ENCODE results near the gene TMTC1. TPM values are rescaled to one million over a fixed set of nuclear protein-coding genes. Genes with fewer than 3 reads are reported as not detected.
A peak's percentile ranks its signal among the peaks of the same experiment; 100 is the strongest.

TMTC1 gene
- total and polyA plus RNA-seq, 2 donors (not counting 1 experiment from before 2014, with no cell fraction given), result 62.2 to 222 TPM

DNA sequence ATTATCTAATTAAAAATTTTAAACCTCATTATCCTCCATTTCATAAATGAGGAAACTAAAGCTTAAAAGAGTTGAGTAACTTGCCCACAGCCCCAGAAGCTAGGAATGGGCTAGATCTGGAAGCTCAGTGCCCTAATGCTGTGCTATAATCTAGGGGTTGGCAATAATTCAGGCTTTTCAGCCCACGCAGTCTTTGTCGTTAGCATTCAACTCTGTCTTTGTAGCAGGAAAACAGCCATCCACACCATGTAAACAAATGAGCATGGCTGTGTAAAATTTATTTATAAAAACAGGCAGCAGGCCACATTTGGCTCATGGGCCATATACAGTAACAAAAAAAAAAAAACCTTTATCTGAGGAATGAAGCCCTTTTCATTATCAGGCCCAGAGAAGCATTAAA is 193.9 kb downstream of the TMTC1 start:
- no peak for TF ChIP-seq CTCF (conservative IDR thresholded peaks at IDR 0.05 in 1 of 2, IDR thresholded peaks at IDR 0.05 in 1 of 2; ENCODE audit: low read depth in 1 of 2, low read length in 2 of 2)
- no peak for TF ChIP-seq EZH2 (IDR thresholded peaks at IDR 0.05; ENCODE audit: low read length, missing control alignments)
- no peak overlapping the region for H3K4me3 ChIP-seq (replicated peaks in 1 of 4; ENCODE audit: control extremely low read depth in 1 of 4, insufficient read depth in 1 of 4, low read depth in 3 of 4, low read length in 4 of 4)
- H4K20me1 ChIP-seq (ENCODE audit: control insufficient read depth, extremely low read depth, insufficient read depth, low read length), result no peaks in the 10 kb centered on the region
- H3K9me3 ChIP-seq (ENCODE audit: control insufficient read depth, insufficient read depth, low read depth, low read length), result no peaks in the 10 kb centered on the region
- H2AFZ ChIP-seq (ENCODE audit: low read length), result no peak overlapping the region
- DNase-seq (ENCODE audit: low read depth in 2 of 2), result peak; percentile 43 to 56
- no peak overlapping the region for H3K27ac ChIP-seq (ENCODE audit: insufficient read depth, low read length)
- no peaks in the 10 kb centered on the region for H3K36me3 ChIP-seq (ENCODE audit: control insufficient read depth, insufficient read depth, low read length)
- H3K79me2 ChIP-seq (ENCODE audit: control insufficient read depth, insufficient read depth, low read length), result no peaks in the 10 kb centered on the region
- no peak overlapping the region for H3K9ac ChIP-seq (ENCODE audit: insufficient read depth, low read length)
- no peak overlapping the region for H3K4me2 ChIP-seq (ENCODE audit: extremely low read depth, insufficient read depth, low read length)
- H3K27me3 ChIP-seq (ENCODE audit: control insufficient read depth, insufficient read depth, low read length), result no peaks in the 10 kb centered on the region
- H3K4me1 ChIP-seq (ENCODE audit: control insufficient read depth, extremely low read depth, insufficient read depth, low read length), result no peaks in the 10 kb centered on the region

GRCh38 chr12:29589286-29589820 is 194.4 kb downstream of the TMTC1 start:
- peak; percentile 52 to 71 for DNase-seq (ENCODE audit: low read depth in 2 of 2)
- no peak overlapping the region for H3K27ac ChIP-seq (ENCODE audit: insufficient read depth, low read length)
- H2AFZ ChIP-seq (ENCODE audit: low read length), result no peak overlapping the region
- H4K20me1 ChIP-seq (ENCODE audit: control insufficient read depth, extremely low read depth, insufficient read depth, low read length), result no peaks in the 10 kb centered on the region
- no peaks in the 10 kb centered on the region for H3K4me1 ChIP-seq (ENCODE audit: control insufficient read depth, extremely low read depth, insufficient read depth, low read length)
- no peaks in the 10 kb centered on the region for H3K9me3 ChIP-seq (ENCODE audit: control insufficient read depth, insufficient read depth, low read depth, low read length)
- TF ChIP-seq CTCF (conservative IDR thresholded peaks at IDR 0.05 in 1 of 2, IDR thresholded peaks at IDR 0.05 in 1 of 2; ENCODE audit: low read depth in 1 of 2, low read length in 2 of 2) (no peak), EZH2 (IDR thresholded peaks at IDR 0.05; ENCODE audit: low read length, missing control alignments) (no peak)
- no peaks in the 10 kb centered on the region for H3K27me3 ChIP-seq (ENCODE audit: control insufficient read depth, insufficient read depth, low read length)
- no peaks in the 10 kb centered on the region for H3K79me2 ChIP-seq (ENCODE audit: control insufficient read depth, insufficient read depth, low read length)
- H3K4me2 ChIP-seq (ENCODE audit: extremely low read depth, insufficient read depth, low read length), result no peak overlapping the region
- no peaks in the 10 kb centered on the region for H3K36me3 ChIP-seq (ENCODE audit: control insufficient read depth, insufficient read depth, low read length)
- no peak overlapping the region for H3K9ac ChIP-seq (ENCODE audit: insufficient read depth, low read length)
- no peak overlapping the region for H3K4me3 ChIP-seq (replicated peaks in 1 of 4; ENCODE audit: control extremely low read depth in 1 of 4, insufficient read depth in 1 of 4, low read depth in 3 of 4, low read length in 4 of 4)

DNA sequence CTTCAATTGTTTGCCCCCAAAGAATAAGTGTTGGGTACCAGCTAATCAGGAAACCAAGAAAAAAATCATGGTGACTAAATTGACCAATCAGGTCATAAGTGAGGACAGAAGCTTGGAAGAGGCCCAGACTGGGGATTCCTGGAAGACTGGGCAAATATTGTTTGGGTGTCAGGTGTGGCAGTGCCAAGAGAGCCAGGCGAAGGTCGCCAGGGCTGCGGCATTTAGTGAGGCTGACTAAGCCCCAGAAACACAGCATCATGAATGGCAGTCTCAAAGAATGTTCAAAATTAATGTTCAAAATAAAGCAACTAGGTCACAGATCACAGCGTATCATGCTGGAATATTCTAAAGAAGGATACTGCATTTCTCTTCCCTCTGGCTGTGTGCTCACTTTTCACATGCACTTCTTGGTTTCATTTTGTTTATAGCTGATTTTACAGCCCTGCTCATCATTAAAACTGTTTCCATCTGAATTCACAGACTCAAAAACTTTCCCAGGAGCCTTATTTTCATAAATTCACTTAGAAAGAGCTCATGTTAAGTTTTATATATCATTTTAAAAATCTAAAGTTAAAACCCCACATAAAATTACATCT is 201.0 kb downstream of the TMTC1 start:
- Histone ChIP-seq H2AFZ (ENCODE audit: low read length) (no peak overlapping the region), H3K4me1 (ENCODE audit: control insufficient read depth, extremely low read depth, insufficient read depth, low read length) (peaks cover 4% of the 10 kb centered on the region), H3K9ac (ENCODE audit: insufficient read depth, low read length) (no peak overlapping the region), H3K4me2 (ENCODE audit: extremely low read depth, insufficient read depth, low read length) (peak overlapping the region; percentile 23), H3K79me2 (ENCODE audit: control insufficient read depth, insufficient read depth, low read length) (no peaks in the 10 kb centered on the region), H3K27me3 (ENCODE audit: control insufficient read depth, insufficient read depth, low read length) (no peaks in the 10 kb centered on the region), H3K36me3 (ENCODE audit: control insufficient read depth, insufficient read depth, low read length) (no peaks in the 10 kb centered on the region), H3K4me3 (replicated peaks in 1 of 4; ENCODE audit: control extremely low read depth in 1 of 4, insufficient read depth in 1 of 4, low read depth in 3 of 4, low read length in 4 of 4) (no peak overlapping the region), H3K9me3 (ENCODE audit: control insufficient read depth, insufficient read depth, low read depth, low read length) (no peaks in the 10 kb centered on the region), H3K27ac (ENCODE audit: insufficient read depth, low read length) (no peak overlapping the region), H4K20me1 (ENCODE audit: control insufficient read depth, extremely low read depth, insufficient read depth, low read length) (no peaks in the 10 kb centered on the region)
- peak in 1 of 2 donors; percentile 36 for DNase-seq (ENCODE audit: low read depth in 2 of 2)
- no peak for TF ChIP-seq EZH2 (IDR thresholded peaks at IDR 0.05; ENCODE audit: low read length, missing control alignments)
- no peak for TF ChIP-seq CTCF (conservative IDR thresholded peaks at IDR 0.05 in 1 of 2, IDR thresholded peaks at IDR 0.05 in 1 of 2; ENCODE audit: low read depth in 1 of 2, low read length in 2 of 2)
